Measurements from ENCODE around the gene TBC1D12. TPM values are rescaled to one million over a fixed set of nuclear protein-coding genes. Genes with fewer than 3 reads are reported as not detected.

The TBC1D12 gene
- total RNA-seq = 6.6 and 7.8 TPM in 2 replicates

DNA sequence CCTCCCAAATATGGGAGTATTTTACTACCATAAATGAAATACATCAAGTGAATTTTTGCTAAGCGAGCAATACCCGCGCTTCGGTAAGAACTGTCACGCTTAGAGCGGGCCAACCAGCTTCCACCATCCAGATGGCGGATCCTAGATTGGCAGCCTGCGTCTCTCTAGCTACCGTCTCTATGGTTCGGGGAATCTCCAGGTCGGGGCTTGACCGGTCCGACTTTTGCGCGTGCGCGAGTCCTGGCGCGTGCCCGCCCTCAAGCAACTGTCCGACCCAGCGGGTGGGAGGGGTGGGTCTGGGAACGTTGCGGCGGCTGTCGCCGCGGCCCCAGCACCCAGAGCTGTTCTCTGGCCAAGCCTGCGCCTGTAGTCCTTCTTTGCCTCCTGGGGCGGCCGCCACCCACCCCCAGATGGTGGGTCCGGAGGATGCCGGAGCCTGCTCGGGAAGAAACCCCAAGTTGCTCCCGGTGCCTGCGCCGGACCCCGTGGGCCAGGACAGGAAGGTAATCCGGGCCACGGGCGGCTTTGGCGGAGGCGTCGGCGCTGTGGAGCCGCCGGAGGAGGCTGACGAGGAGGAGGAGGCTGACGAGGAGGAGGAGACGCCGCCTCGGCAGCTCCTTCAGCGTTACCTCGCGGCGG is at the start of gene TBC1D12:
Gene TBC1D12, plus strand, starts transcription at position 338 of the 639 bp plus-strand sequence. Its CDS starts 73 bp downstream, at position 411.

DNA sequence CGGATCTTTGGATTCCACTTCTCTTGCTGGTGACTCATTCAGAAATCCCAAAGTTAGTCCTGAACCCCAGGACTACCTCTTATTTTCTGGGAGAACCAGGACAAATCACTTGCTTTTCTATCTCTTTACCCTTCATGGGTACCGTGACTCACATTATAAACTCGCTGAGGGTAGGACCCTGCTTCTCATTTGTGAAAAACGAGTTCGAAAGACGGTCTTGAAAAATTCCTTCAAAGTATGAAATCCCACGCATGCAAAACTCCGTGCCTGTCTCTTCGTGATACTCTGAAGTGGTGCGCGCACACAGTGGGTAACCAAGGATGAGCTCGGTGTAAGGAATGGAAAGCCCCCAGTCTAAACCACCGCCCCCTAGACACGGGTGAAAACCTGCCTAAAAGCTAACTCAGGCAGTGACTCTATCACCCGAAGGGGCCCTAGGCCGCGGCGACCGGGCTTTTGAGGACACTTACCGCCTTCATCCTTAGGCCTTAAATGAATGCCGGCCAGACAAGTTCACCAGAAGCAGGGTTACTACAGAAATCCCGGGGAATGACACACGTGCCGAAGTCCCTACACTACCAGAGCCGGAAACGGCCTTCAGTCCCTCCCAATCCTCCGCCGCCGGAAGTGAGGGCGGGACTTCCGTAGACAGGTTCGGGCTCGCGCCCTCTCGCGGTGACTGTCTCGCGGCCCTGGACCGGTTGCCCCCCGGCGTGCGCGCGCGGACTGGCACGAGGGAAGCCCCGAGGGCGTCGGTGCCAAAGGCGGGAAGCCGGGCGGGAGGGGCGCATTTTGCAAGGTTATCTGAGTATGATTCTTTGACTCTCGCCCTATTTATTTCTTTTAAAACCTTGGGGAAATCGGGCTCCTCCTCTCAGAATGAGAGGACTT is 39.7 kb upstream of the TBC1D12 start, which contains the start of gene NOC3L:
Gene NOC3L, minus strand, starts transcription at position 580 of the 891 bp plus-strand sequence. Its CDS starts 101 bp downstream, at position 479.

DNA sequence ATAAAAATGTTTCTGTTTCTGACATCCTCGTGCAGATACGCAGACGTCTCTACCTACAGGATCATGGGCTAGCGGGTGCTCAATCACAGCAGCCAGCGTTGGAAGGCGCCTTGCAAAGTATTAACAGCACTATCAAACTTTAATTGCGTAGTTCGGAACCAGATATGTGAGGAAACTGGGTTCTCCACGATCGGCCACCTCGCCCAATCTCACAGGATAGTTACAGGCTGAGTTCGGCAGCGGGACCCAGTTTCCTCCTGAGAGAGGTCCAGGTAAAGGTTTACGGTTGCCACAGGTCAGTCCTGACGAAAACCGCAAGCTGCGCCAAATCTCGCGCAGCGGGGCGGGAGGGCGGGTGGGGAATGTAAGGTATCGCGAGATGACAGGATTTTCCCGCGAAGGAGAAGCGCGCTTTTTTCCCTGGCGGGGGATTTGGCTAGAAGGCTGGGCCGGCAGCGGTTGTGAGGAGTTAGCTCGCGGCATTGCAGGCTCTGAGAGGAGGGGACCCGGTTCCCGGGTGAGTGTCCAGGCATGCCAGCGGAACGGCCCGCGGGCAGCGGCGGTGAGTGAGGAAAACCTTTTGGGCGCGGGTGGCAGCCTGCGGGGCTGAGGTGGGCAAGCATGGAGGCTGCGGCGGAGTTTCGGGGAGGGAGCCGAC is 143.2 kb downstream of the TBC1D12 start, which contains the start of gene HELLS:
Gene HELLS, plus strand, starts transcription at position 398 of the 658 bp plus-strand sequence. Its CDS starts 134 bp downstream, at position 532.

Other genes starting within 250 kb of the TBC1D12 start
- 7.7 and 19.1 TPM in 2 replicates for gene NOC3L, start 39.6 kb upstream of the TBC1D12 start, total RNA-seq
- gene HELLS, start 143.2 kb downstream of the TBC1D12 start, total RNA-seq = 24.2 and 27.9 TPM in 2 replicates